Posterior vena cava (tissue), 2 donors: ENCODE measurements around the gene MYORG. TPM values are rescaled to one million over a fixed set of nuclear protein-coding genes. Genes with fewer than 3 reads are reported as not detected.

ENCODE experiments used
- DNase-seq: peaks from one replicate; pipeline ENCODE4 v3.0.0-alpha.2; 2020; ENCODE audit warnings: low spot score
- intact Hi-C, 2 donors: fragments of 100-400 bp; cut with DNase I; formaldehyde crosslinking; loops; one replicate each; pipeline versions ENCODE4 v1.14.1 to v1.14.2; 2022 to 2023
- total RNA-seq, 2 donors: library from RNA; stranded (reverse); fragmentation: NEBNext Ultra II Directional; extraction: Animal tissue kit (Norgen Biotek cat#: 25700); gene quantifications; one replicate each; pipeline ENCODE4 v1.2.1, GENCODE V29; 2021
- donor health status: DM: yes; HTN: yes; CAD: no.
- donor health status: DM: yes; HTN: yes; CAD: no.

Gene MYORG
- total RNA-seq, 2 donors from 2014 or later, result 12.0 to 30.6 TPM

DNA sequence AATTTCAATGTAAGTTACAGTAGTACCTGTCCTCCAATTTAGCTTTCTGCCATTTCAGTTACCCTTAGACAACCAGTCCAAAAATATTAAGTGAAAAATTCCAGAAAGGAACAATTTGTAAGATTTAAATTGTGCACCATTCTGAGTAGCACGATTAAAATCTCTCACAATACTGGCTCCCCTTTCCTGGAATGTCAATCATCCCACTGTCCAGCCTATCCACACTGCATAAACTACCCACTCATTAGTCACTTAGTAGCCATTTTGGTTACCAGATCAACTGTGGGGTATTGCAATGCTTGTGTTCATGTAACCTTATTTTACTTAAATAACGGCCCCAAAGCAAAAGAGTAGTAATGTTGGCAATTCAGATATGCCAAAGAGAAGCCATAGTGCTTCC is 59.3 kb downstream of the MYORG start:
- DNase-seq, result no peak
- intact Hi-C loops, result no loop called here

Other genes starting within 250 kb of the MYORG start
- 10 to 100 TPM; 42.8 to 44.9 TPM for gene UBAP1, start 197.9 kb downstream of the MYORG start, total RNA-seq
- under 1 TPM; 0.38 to 0.74 TPM for gene KIF24, start 47.6 kb downstream of the MYORG start, total RNA-seq
- gene NUDT2, start 47.3 kb downstream of the MYORG start, total RNA-seq, result 10 to 100 TPM; 14.0 to 14.9 TPM
- gene FAM219A, start 81.7 kb upstream of the MYORG start, total RNA-seq, result 10 to 100 TPM; 26.3 to 39.3 TPM
- not detected for gene DNAI1, start 81.9 kb upstream of the MYORG start, total RNA-seq
- gene ENHO, start 146.1 kb upstream of the MYORG start, total RNA-seq, result under 1 TPM; 0.24 to 0.74 TPM
- 10 to 100 TPM in 1 of 2 donors, 1 to 10 TPM in 1; 7.0 to 15.5 TPM for gene CNTFR, start 212.8 kb upstream of the MYORG start, total RNA-seq
- 10 to 100 TPM in 1 of 2 donors, 1 to 10 TPM in 1; 5.1 to 10.8 TPM for gene RPP25L, start 235.2 kb upstream of the MYORG start, total RNA-seq
- gene DCTN3, start 243.6 kb upstream of the MYORG start, total RNA-seq, result 10 to 100 TPM; 73.8 to 77.0 TPM